Coronary artery (tissue), 2 donors: ENCODE results near the gene BCAR1.
A peak's percentile ranks its signal among the peaks of the same experiment; 100 is the strongest.
"Not testable (repeated sequence)": the region's sequence is repeated elsewhere in the genome, so short reads cannot be mapped to it uniquely, and the experiment has no call there.

Experiments
- DNase-seq: peaks from one replicate; pipeline ENCODE4 v3.0.0-alpha.2; 2017; ENCODE audit warnings: low spot score
- H3K27ac ChIP-seq, 2 donors: fragments of 200-600 bp; sonication (generic); one replicate each; pipeline ENCODE4 v1.5.1; 2016 to 2019
- H3K4me3 ChIP-seq: fragments of 200-600 bp; sonication (generic); 2 replicates; pipeline ENCODE4 v1.5.1; 2016; ENCODE audit warnings: mild to moderate bottlenecking, moderate library complexity
- CTCF ChIP-seq: fragments of 200-600 bp; sonication (generic); IDR thresholded peaks from one replicate; pipeline ENCODE4 v1.5.1; 2019; ENCODE audit warnings: antibody characterized with exemption

Gene BCAR1

GRCh38 chr16:75246504-75247205 lies 4.8 kb downstream of the BCAR1 start:
- no peak for TF ChIP-seq CTCF
- DNase-seq: no peak
- H3K27ac ChIP-seq: peak overlapping the region; percentile 94 to 98
- H3K4me3 ChIP-seq: peak overlapping the region; percentile 88

- peak; percentile 98 for DNase-seq
- peak overlapping the region; percentile 94 to 98 for H3K27ac ChIP-seq
- H3K4me3 ChIP-seq: peak overlapping the region; percentile 54
- TF ChIP-seq CTCF: no peak
Observed at GRCh38 chr16:75244844-75245758, 6.3 kb downstream of the BCAR1 start.

GRCh38 chr16:75244225-75244809 lies 7.1 kb downstream of the BCAR1 start:
- H3K4me3 ChIP-seq: peak overlapping the region; percentile 48

GRCh38 chr16:75243667-75244224 lies 7.7 kb downstream of the BCAR1 start:
- peak overlapping the region; percentile 94 to 98 for H3K27ac ChIP-seq
- TF ChIP-seq CTCF: no peak
- no peak for DNase-seq
- H3K4me3 ChIP-seq: peak overlapping the region; percentile 48

More at GRCh38 chr16:75244225-75244809, 7.1 kb downstream of the BCAR1 start:
- no peak for DNase-seq
- no peak for TF ChIP-seq CTCF
- H3K27ac ChIP-seq: peak overlapping the region; percentile 94 to 98

GRCh38 chr16:75242436-75243078 lies 8.9 kb downstream of the BCAR1 start:
- DNase-seq, H3K4me3 ChIP-seq: not testable (repeated sequence)
- peak overlapping the region; percentile 94 to 98 for H3K27ac ChIP-seq

GRCh38 chr16:75241955-75242354 lies 9.5 kb downstream of the BCAR1 start:
- DNase-seq: no peak
- Histone ChIP-seq H3K27ac (peak overlapping the region; percentile 94 to 98), H3K4me3 (no peak overlapping the region)
- TF ChIP-seq CTCF: no peak
